Keratinocyte (primary cell): Measurements from ENCODE around the gene MND1. TPM values are rescaled to one million over a fixed set of nuclear protein-coding genes. Genes with fewer than 3 reads are reported as not detected.

Experiments used
- DNase-seq: peaks from one replicate; pipeline ENCODE4 v3.0.0-alpha.2; 2011; ENCODE audit warnings: low read depth, missing footprints, low spot score
- FAIRE-seq: peaks from 2 replicates; lab custom pipeline; 2011; peaks lifted over from hg19 to GRCh38; lab: Jason Lieb, UNC
- H2AFZ ChIP-seq: 2 replicates; pipeline ENCODE4 v1.6.0; 2012; ENCODE audit warnings: low read length, control low read depth, inconsistent platforms; ENCODE audit not compliant: control insufficient read depth
- H3K27ac ChIP-seq: 2 replicates; pipeline ENCODE4 v1.5.1; 2011; ENCODE audit warnings: low read length; ENCODE audit not compliant: control insufficient read depth, insufficient read depth
- H3K27me3 ChIP-seq: 3 replicates; pipeline ENCODE4 v1.6.0; 2011; ENCODE audit warnings: low read length; ENCODE audit not compliant: control insufficient read depth, insufficient read depth; ENCODE audit errors: extremely low read depth
- H3K36me3 ChIP-seq, 2 experiments: 2 replicates in 1 of 2; 3 replicates in 1 of 2; pipeline ENCODE4 v1.5.1; 2011; ENCODE audit warnings: low read length in 2 of 2, mild to moderate bottlenecking in 1 of 2; ENCODE audit not compliant: control insufficient read depth in 2 of 2, insufficient read depth in 2 of 2; ENCODE audit errors: extremely low read depth in 1 of 2
- H3K4me1 ChIP-seq: 3 replicates; pipeline ENCODE4 v1.5.1; 2011; ENCODE audit warnings: low read length; ENCODE audit not compliant: control insufficient read depth, insufficient read depth; ENCODE audit errors: extremely low read depth
- H3K4me2 ChIP-seq: 3 replicates; pipeline ENCODE4 v1.6.0; 2011; ENCODE audit warnings: low read depth, low read length; ENCODE audit not compliant: control insufficient read depth, insufficient read depth; ENCODE audit errors: extremely low read depth
- H3K4me3 ChIP-seq, 3 experiments: fragments of 200-600 bp in 1 of 3; sonication (generic) in 1 of 3; 2 replicates in 2 of 3; 3 replicates in 1 of 3; pipeline ENCODE4 v1.5.1; 2011 to 2016; ENCODE audit warnings: low read length in 3 of 3, mild to moderate bottlenecking in 3 of 3, control low read depth in 2 of 3, inconsistent platforms in 1 of 3, low read depth in 1 of 3, mixed read lengths in 1 of 3, mixed run types in 1 of 3, moderate library complexity in 1 of 3; ENCODE audit not compliant: control insufficient read depth in 2 of 3, insufficient read depth in 2 of 3; ENCODE audit errors: extremely low read depth in 1 of 3
- H3K79me2 ChIP-seq: 2 replicates; pipeline ENCODE4 v1.6.0; 2012; ENCODE audit warnings: low read length; ENCODE audit not compliant: control insufficient read depth, insufficient read depth
- H3K9ac ChIP-seq: 3 replicates; pipeline ENCODE4 v1.6.0; 2011; ENCODE audit warnings: low read length; ENCODE audit not compliant: control insufficient read depth, insufficient read depth; ENCODE audit errors: extremely low read depth
- H3K9me1 ChIP-seq: 3 replicates; pipeline ENCODE4 v1.6.0; 2011; ENCODE audit warnings: low read length; ENCODE audit not compliant: control insufficient read depth, insufficient read depth; ENCODE audit errors: extremely low read depth
- H3K9me3 ChIP-seq: 2 replicates; pipeline ENCODE4 v1.5.1; 2012; ENCODE audit warnings: low read depth, low read length; ENCODE audit not compliant: control insufficient read depth
- H4K20me1 ChIP-seq: 3 replicates; pipeline ENCODE4 v1.6.0; 2011; ENCODE audit warnings: low read length; ENCODE audit not compliant: control insufficient read depth, insufficient read depth; ENCODE audit errors: extremely low read depth
- CTCF ChIP-seq, 3 experiments: IDR thresholded peaks in 1 of 3; conservative IDR thresholded peaks in 1 of 3; optimal IDR thresholded peaks in 1 of 3; 2 replicates in 2 of 3; 3 replicates in 1 of 3; pipeline versions ENCODE3 to v1.5.1; 2011; ENCODE audit warnings: low read length in 3 of 3, mild to moderate bottlenecking in 3 of 3, moderate library complexity in 2 of 3, control low read depth in 1 of 3, inconsistent platforms in 1 of 3; ENCODE audit not compliant: insufficient read depth in 2 of 3; ENCODE audit errors: extremely low read depth in 1 of 3
- EZH2 ChIP-seq: IDR thresholded peaks from one replicate; pipeline ENCODE4 v1.6.1; 2012; ENCODE audit warnings: inconsistent platforms, mild to moderate bottlenecking, low read length, moderate library complexity
- dilution Hi-C: fragments of 300-500 bp; cut with MboI; formaldehyde crosslinking; loops from one replicate; pipeline ENCODE4 v1.7.0; 2020; ENCODE audit warnings: low sequenced_read_pairs; ENCODE audit not compliant: extremely low pct_ligation_motif_present
- polyA plus RNA-seq, 5 experiments: library from polyadenylated mRNA; depleted of rRNA in 3 of 5; stranded (reverse) in 3 of 5; stranded (forward) in 1 of 5; unstranded in 1 of 5; fragments of >200 nt; gene quantifications; 1 replicate in 1 of 5; 2 replicates in 3 of 5; 3 replicates in 1 of 5; pipeline versions ENCODE4 v1.2.1 to v1.2.3, GENCODE V29; 2011 to 2012; ENCODE audit warnings: missing spikeins in 2 of 5, low read depth in 1 of 5, low replicate concordance in 1 of 5

The MND1 gene
- polyA plus RNA-seq, 1 donor (not counting 4 experiments of a cell fraction or from before 2014, with no cell fraction given): 4.9 TPM

GRCh38 chr4:153310793-153311192, 33.7 kb upstream of the MND1 start:
- no peak for FAIRE-seq

GRCh38 chr4:153314915-153315314, 29.6 kb upstream of the MND1 start:
- no peak overlapping the region for H3K4me2 ChIP-seq
- no peaks in the 10 kb centered on the region for H3K27me3 ChIP-seq
- H3K27ac ChIP-seq: no peak overlapping the region
- FAIRE-seq (no peak), DNase-seq (no peak)
- dilution Hi-C loops: no loop called here
- TF ChIP-seq EZH2 (no peak), CTCF (optimal IDR thresholded peaks at IDR 0.05 in 1 of 3, IDR thresholded peaks at IDR 0.05 in 1 of 3, conservative IDR thresholded peaks at IDR 0.05 in 1 of 3; ENCODE audit: extremely low read depth in 1 of 3, insufficient read depth in 2 of 3, low read length in 3 of 3) (no peak)
- H3K36me3 ChIP-seq: no peaks in the 10 kb centered on the region
- no peaks in the 10 kb centered on the region for H3K79me2 ChIP-seq
- H3K4me1 ChIP-seq: no peaks in the 10 kb centered on the region
- H2AFZ ChIP-seq: no peak overlapping the region
- no peak overlapping the region for H3K4me3 ChIP-seq
- no peak overlapping the region for H3K9ac ChIP-seq
- H3K9me3 ChIP-seq: no peaks in the 10 kb centered on the region
- H3K9me1 ChIP-seq: no peaks in the 10 kb centered on the region
- no peaks in the 10 kb centered on the region for H4K20me1 ChIP-seq

More at GRCh38 chr4:153310793-153311192, 33.7 kb upstream of the MND1 start:
- no peak for DNase-seq
- Histone ChIP-seq H3K27ac (no peak overlapping the region), H3K79me2 (no peaks in the 10 kb centered on the region), H3K36me3 (peaks cover 0 to 1% of the 10 kb centered on the region in 2 experiments), H3K4me3 (no peak overlapping the region), H3K4me1 (no peaks in the 10 kb centered on the region), H3K27me3 (no peaks in the 10 kb centered on the region), H3K9me1 (no peaks in the 10 kb centered on the region), H2AFZ (no peak overlapping the region), H3K9ac (no peak overlapping the region), H4K20me1 (no peaks in the 10 kb centered on the region), H3K9me3 (no peaks in the 10 kb centered on the region), H3K4me2 (no peak overlapping the region)
- TF ChIP-seq EZH2 (no peak), CTCF (optimal IDR thresholded peaks at IDR 0.05 in 1 of 3, IDR thresholded peaks at IDR 0.05 in 1 of 3, conservative IDR thresholded peaks at IDR 0.05 in 1 of 3; ENCODE audit: extremely low read depth in 1 of 3, insufficient read depth in 2 of 3, low read length in 3 of 3) (no peak)
- dilution Hi-C loops: no loop called here
